ENCODE measurements around the gene HES3.

DNA sequence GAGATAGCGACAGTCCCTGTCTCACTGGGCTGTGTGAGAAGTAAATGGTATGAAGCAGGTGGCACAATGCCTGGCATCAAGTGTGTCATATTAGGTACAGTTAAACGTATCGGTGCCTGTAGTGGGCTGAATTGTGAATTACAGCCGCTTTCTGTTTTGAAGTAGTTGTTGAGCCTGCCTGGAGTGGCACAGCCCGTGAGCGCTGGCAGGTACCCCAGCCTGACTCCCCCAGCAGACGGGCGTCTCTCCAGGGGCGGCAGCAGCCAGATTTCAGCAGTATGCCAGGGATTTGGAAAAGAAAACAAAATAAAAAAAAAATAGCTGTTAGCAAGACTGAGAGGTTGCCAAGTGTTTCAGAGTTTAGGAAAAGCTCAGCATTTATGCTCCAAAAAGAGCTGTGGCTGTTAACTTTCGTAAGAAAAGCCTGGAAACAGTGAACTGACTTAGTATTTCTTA is 43.5 kb downstream of the HES3 start:
- no peak for TF ChIP-seq CTCF (IDR thresholded peaks at IDR 0.05; ENCODE audit: low read length)
- TF ChIP-seq EZH2 (optimal IDR thresholded peaks at IDR 0.05; ENCODE audit: low read depth, low read length), result no peak
